ENCODE measurements around the gene RFX8.

GRCh38 chr2:101382442-101382841 lies 92.5 kb downstream of the RFX8 start:
- no peak for TF ChIP-seq CTCF (IDR thresholded peaks at IDR 0.05)
- no peak for TF ChIP-seq FOXJ3 (CRISPR knock-in tag; IDR thresholded peaks at IDR 0.05)

All from SK-N-SH (cell line).